Transverse colon (tissue), 4 donors: ENCODE results near the gene KMT2E. TPM values are rescaled to one million over a fixed set of nuclear protein-coding genes. Genes with fewer than 3 reads are reported as not detected.

ENCODE experiments used
- DNase-seq: peaks from one replicate; pipeline ENCODE4 v3.0.0-alpha.2; 2019
- H3K27ac ChIP-seq, 4 donors: fragments of 200-600 bp; sonication (generic); 2 replicates each; pipeline ENCODE4 v1.5.1; 2016 to 2018; ENCODE audit warnings: inconsistent platforms in 4 of 4
- H3K27me3 ChIP-seq: fragments of 200-600 bp; sonication (generic); 2 replicates; pipeline ENCODE4 v1.5.1; 2017; ENCODE audit warnings: inconsistent platforms
- H3K36me3 ChIP-seq, 4 donors: fragments of 200-600 bp; sonication (generic); 2 replicates each; pipeline ENCODE4 v1.5.1; 2017 to 2019; ENCODE audit warnings: inconsistent platforms in 4 of 4
- H3K4me1 ChIP-seq, 4 donors: fragments of 200-600 bp; sonication (generic); 2 replicates each; pipeline ENCODE4 v1.5.1; 2017 to 2020; ENCODE audit warnings: inconsistent platforms in 4 of 4
- H3K4me3 ChIP-seq, 4 donors: fragments of 200-600 bp; sonication (generic); 1 replicate in 1 of 4; 2 replicates in 3 of 4; pipeline versions ENCODE4 v1.5.1 to v1.6.1; 2017 to 2019; ENCODE audit warnings: inconsistent platforms in 4 of 4
- H3K9me3 ChIP-seq, 2 donors: fragments of 200-600 bp; sonication (generic); 2 replicates each; pipeline ENCODE4 v1.5.1; 2017 to 2019; ENCODE audit warnings: inconsistent platforms in 2 of 2
- EP300 ChIP-seq: sonication (generic); formaldehyde crosslinking; IDR thresholded peaks from one replicate; pipeline ENCODE4 v1.6.1; 2017; ENCODE audit warnings: antibody characterized with exemption, low read depth
- POLR2A ChIP-seq: fragments of 450-650 bp; IDR thresholded peaks from one replicate; pipeline ENCODE4 v1.6.1; 2016; ENCODE audit warnings: antibody characterized with exemption, mild to moderate bottlenecking, moderate library complexity
- POLR2AphosphoS5 ChIP-seq, 3 donors: sonication (generic); formaldehyde crosslinking; IDR thresholded peaks; one replicate each; pipeline ENCODE4 v1.6.1; 2016; ENCODE audit warnings: antibody characterized with exemption in 3 of 3
- WGBS, 2 donors: methylation state at CpG; one replicate each; pipeline ENCODE4 v1.1.5; 2018; ENCODE audit warnings: low coverage in 1 of 2; 5-methylcytosine and 5-hydroxymethylcytosine counted together
- in situ Hi-C, 4 donors: fragments of 200-750 bp; cut with MboI; loops; one replicate each; pipeline versions ENCODE4 v1.15.0 to v1.15.1; 2017; ENCODE audit warnings: low sequenced_read_pairs in 3 of 4, low pct_ligation_motif_present in 1 of 4, low pct_unique_long_range_greater_than_20kb in 1 of 4
- intact Hi-C: fragments of 100-400 bp; cut with DNase I; formaldehyde crosslinking; loops from one replicate; pipeline ENCODE4 v1.15.1; 2023; ENCODE audit warnings: low total_unique reads
- total RNA-seq, 4 donors: library from RNA; depleted of rRNA; stranded (reverse); fragments of >200 nt; gene quantifications; one replicate each; pipeline ENCODE4 v1.1.0, GENCODE V29; 2016
- TF ChIP-seq, protein P1 (sequence below), 5 experiments: fragments of 200-600 bp in 3 of 5; fragments of 450-650 bp in 2 of 5; sonication (generic) in 3 of 5; IDR thresholded peaks; 1 replicate in 2 of 5; 2 replicates in 3 of 5; pipeline ENCODE4 v1.5.1; 2016 to 2017; ENCODE audit warnings: antibody characterized with exemption in 5 of 5, inconsistent platforms in 3 of 5, mild to moderate bottlenecking in 2 of 5, moderate library complexity in 1 of 5

Gene KMT2E
- total RNA-seq, 4 donors from 2014 or later = 86.8 to 362 (median 178) TPM

DNA sequence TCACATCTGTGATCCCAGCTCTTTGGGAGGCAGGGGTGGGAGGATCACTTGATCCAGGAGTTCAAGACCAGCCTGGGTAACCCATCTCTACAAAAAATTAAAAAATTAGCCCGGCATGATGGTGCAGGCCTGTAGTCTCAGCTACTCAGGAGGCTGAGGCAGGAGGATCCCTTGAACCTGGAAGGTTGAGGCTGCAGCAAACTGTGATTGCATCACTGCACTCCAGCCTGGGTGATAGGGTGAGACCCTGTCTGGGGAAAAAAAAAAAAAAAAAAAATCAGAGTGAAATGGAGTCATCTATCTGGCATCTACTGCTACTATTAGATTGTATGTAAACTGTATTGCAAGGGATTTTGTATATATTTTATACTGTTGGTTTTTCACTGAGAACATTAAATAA lies 59.1 kb downstream of the KMT2E start:
- intact Hi-C loops = no loop called here
- 89 to 100% methylated on average over 1 of the region's 1 CpG for WGBS, 2 donors

DNA sequence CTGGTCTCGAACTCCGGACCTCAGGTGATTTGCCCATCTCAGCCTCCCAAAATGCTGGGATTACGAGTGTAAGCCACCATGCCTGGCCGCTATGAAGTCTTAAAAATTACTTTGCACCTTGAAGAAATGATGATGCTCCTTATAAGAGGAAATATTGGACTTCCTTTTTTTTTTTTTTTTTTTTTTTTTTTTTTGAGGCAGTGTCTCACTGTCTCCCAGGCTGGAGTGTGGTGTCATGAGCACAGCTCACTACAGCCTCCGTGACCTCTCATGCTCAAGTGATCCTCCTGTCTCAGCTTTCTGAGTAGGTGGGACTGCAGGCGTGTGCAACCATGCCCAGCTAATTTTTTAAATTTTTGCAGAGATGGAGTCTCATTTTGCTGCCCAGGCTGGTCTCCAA lies 65.3 kb downstream of the KMT2E start:
- intact Hi-C loops = no loop called here
- 95 to 97% methylated on average over 5 to 6 of the region's 6 CpGs for WGBS, 2 donors
- Histone ChIP-seq H3K4me3 (no peak overlapping the region), H3K9me3 (no peaks in the 10 kb centered on the region), H3K4me1 (peaks cover 0 to 9% (median 2%) of the 10 kb centered on the region in 4 donors), H3K27me3 (no peaks in the 10 kb centered on the region), H3K27ac (no peak overlapping the region), H3K36me3 (peaks cover 0 to 91% (median 45%) of the 10 kb centered on the region in 4 donors)
- no peak for DNase-seq
- TF ChIP-seq POLR2A = no peak
- TF ChIP-seq, protein P1, sequence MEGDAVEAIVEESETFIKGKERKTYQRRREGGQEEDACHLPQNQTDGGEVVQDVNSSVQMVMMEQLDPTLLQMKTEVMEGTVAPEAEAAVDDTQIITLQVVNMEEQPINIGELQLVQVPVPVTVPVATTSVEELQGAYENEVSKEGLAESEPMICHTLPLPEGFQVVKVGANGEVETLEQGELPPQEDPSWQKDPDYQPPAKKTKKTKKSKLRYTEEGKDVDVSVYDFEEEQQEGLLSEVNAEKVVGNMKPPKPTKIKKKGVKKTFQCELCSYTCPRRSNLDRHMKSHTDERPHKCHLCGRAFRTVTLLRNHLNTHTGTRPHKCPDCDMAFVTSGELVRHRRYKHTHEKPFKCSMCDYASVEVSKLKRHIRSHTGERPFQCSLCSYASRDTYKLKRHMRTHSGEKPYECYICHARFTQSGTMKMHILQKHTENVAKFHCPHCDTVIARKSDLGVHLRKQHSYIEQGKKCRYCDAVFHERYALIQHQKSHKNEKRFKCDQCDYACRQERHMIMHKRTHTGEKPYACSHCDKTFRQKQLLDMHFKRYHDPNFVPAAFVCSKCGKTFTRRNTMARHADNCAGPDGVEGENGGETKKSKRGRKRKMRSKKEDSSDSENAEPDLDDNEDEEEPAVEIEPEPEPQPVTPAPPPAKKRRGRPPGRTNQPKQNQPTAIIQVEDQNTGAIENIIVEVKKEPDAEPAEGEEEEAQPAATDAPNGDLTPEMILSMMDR (IDR thresholded peaks at IDR 0.05) = no peak
- TF ChIP-seq EP300 = no peak
- no peak for TF ChIP-seq POLR2AphosphoS5 (IDR thresholded peaks at IDR 0.05)
- in situ Hi-C loops = no loop called here

More for the DNA sequence above, 59.1 kb downstream of the KMT2E start:
- Histone ChIP-seq H3K4me3 (no peak overlapping the region), H3K4me1 (no peaks in the 10 kb centered on the region), H3K36me3 (peaks cover 0 to 76% (median 34%) of the 10 kb centered on the region in 4 donors), H3K27ac (no peak overlapping the region), H3K27me3 (no peaks in the 10 kb centered on the region), H3K9me3 (no peaks in the 10 kb centered on the region)
- in situ Hi-C loops = no loop called here
- TF ChIP-seq POLR2A (no peak), EP300 (no peak), POLR2AphosphoS5 (IDR thresholded peaks at IDR 0.05) (no peak)
- TF ChIP-seq, protein P1 (IDR thresholded peaks at IDR 0.05) = no peak
- DNase-seq = no peak

DNA sequence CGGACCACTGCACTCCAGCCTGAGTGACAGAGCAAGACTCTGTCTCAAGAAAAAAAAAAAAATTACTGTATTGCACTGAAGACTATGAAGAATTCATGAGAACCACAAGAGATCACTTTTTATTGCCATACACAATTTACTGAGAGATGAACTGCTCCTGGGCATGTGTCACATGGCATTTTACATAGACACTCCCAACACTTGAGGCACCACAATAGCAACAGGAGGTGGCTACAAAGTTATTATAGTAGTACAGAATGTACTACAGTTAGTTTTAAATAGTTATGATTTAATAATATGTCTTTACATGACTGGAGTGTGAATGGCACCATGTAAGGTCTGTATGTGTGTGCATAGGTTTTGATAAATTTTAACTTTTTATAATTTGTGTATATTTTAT lies 70.6 kb downstream of the KMT2E start:
- Histone ChIP-seq H3K9me3 (no peaks in the 10 kb centered on the region), H3K36me3 (peaks cover 0 to 64% (median 32%) of the 10 kb centered on the region in 4 donors), H3K27ac (peak overlapping the region in 1 of 4 donors; percentile 23), H3K4me3 (no peak overlapping the region), H3K27me3 (no peaks in the 10 kb centered on the region), H3K4me1 (peaks cover 0 to 22% (median 3%) of the 10 kb centered on the region in 4 donors)
- no peak for DNase-seq
- in situ Hi-C loops (no loop called here), intact Hi-C loops (no loop called here)
- TF ChIP-seq POLR2AphosphoS5 (IDR thresholded peaks at IDR 0.05) (peak in 1 of 3 donors; percentile 43), EP300 (no peak)
- whole genome bisulfite sequencing, 2 donors = 100% methylated on average over 1 of the region's 1 CpG

DNA sequence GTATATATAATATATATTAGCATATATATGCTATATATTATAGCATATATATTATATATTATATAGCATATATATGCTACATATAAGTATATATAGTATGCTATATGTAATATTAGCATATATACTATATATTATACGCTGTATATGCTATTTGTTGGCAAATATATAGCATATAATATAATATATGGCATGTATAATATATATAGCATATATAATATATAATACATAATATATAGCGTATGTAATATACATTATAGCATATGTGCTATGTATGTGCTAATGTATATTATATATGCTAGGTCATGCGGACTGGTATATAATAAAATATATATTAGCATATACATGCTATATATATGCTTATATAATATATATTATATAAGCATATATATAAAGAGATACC lies 72.8 kb downstream of the KMT2E start:
- intact Hi-C loops (no loop called here), in situ Hi-C loops (no loop called here)
- H3K9me3 ChIP-seq = no peaks in the 10 kb centered on the region
- H3K4me1 ChIP-seq = peaks cover 0 to 22% (median 3%) of the 10 kb centered on the region in 4 donors
- no peak overlapping the region for H3K27ac ChIP-seq
- WGBS, 2 donors = 90 to 96% methylated on average over 3 of the region's 3 CpGs
- TF ChIP-seq POLR2A (no peak), POLR2AphosphoS5 (IDR thresholded peaks at IDR 0.05) (no peak), EP300 (no peak)
- TF ChIP-seq, protein P1 (IDR thresholded peaks at IDR 0.05) = no peak
- no peaks in the 10 kb centered on the region for H3K27me3 ChIP-seq
- H3K36me3 ChIP-seq = peaks cover 0 to 60% (median 29%) of the 10 kb centered on the region in 4 donors
- no peak for DNase-seq
- H3K4me3 ChIP-seq = no peak overlapping the region

DNA sequence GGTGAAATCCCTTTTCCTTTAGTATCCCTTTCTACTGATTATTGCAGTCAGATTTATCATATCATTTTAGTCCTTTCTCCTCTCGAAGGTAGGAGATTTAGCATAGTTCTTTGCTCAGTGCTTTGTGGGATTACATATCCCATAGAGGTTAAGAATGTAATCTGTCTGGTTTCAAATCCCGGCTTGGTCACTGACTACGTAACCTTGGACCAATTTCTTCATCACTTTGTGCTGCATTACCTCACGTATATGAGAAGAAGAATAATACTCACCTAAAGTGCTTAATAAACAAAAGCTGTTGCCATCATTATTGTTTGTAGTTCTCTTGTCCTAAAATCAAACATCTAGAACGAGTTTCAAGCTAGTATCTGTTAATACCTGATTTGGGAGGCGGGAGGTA lies 74.0 kb downstream of the KMT2E start:
- TF ChIP-seq POLR2AphosphoS5 (IDR thresholded peaks at IDR 0.05) = no peak
- no peak for TF ChIP-seq POLR2A
- TF ChIP-seq, protein P1 (IDR thresholded peaks at IDR 0.05) = no peak
- no peak for TF ChIP-seq EP300
- Histone ChIP-seq H3K4me3 (no peak overlapping the region), H3K9me3 (no peaks in the 10 kb centered on the region), H3K27me3 (no peaks in the 10 kb centered on the region), H3K27ac (no peak overlapping the region), H3K36me3 (peaks cover 0 to 60% (median 28%) of the 10 kb centered on the region in 4 donors), H3K4me1 (peaks cover 0 to 22% (median 3%) of the 10 kb centered on the region in 4 donors)
- WGBS, 2 donors = 88 to 93% methylated on average over 6 of the region's 6 CpGs
- DNase-seq = no peak
- in situ Hi-C loops = no loop called here
- intact Hi-C loops = no loop called here
